Measurements from ENCODE around the gene IKZF2. TPM values are rescaled to one million over a fixed set of nuclear protein-coding genes. Genes with fewer than 3 reads are reported as not detected.

IKZF2 gene
- total and polyA plus RNA-seq, 2 experiments from 2014 or later: 2.6 to 10.1 TPM

DNA sequence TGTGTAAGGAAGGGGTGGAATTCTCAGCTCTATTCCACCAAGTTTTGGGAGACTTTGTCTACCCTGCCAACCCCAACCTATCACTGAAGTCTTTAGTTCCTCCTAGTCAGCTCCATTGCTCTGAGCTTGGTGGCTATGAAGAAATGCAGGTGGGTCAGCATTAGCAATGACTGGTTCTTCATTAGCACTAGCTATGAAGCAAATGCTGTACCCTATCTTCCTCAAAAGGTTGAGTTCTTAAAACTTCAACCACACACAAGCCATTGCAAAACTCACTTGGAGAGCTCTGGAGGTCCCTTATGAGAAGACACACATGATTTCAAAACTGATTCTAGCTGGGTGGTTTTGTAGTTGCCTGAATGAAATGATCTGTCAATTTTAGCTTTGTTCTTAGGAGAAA, 193.8 kb downstream of the IKZF2 start:
- Histone ChIP-seq H3K9me2 (ENCODE audit: insufficient read depth) (peaks cover 8% of the 10 kb centered on the region; the same call in 1 of the 2 replicates), H3K4me2 (no peak overlapping the region), H3K4me1 (ENCODE audit: insufficient read depth) (peaks cover 8% of the 10 kb centered on the region; the same call in 1 of the 2 replicates), H4K20me1 (replicated peaks; ENCODE audit: insufficient read depth) (no peaks in the 10 kb centered on the region), H2AFZ (no peak overlapping the region), H3K27ac (ENCODE audit: low read depth) (no peak overlapping the region), H3K79me2 (replicated peaks; ENCODE audit: insufficient read depth) (no peaks in the 10 kb centered on the region), H3K27me3 (ENCODE audit: insufficient read depth) (no peaks in the 10 kb centered on the region), H3F3A (replicated peaks; ENCODE audit: low read depth) (no peaks in the 10 kb centered on the region), H3K36me3 (ENCODE audit: insufficient read depth) (no peaks in the 10 kb centered on the region), H3K4me3 (no peak overlapping the region)
- Mint-ChIP-seq H3K27me3 (ENCODE audit: insufficient read depth, low read depth, poor library complexity) (no peaks in the 10 kb centered on the region), H3K9me3 (no peaks in the 10 kb centered on the region), H3K4me3 (no peak overlapping the region), H3K36me3 (ENCODE audit: low read depth) (no peaks in the 10 kb centered on the region), H3K4me1 (peaks cover 17% of the 10 kb centered on the region), H3K27ac (no peak overlapping the region)
- no peak for ATAC-seq
- TF ChIP-seq, protein P1, sequence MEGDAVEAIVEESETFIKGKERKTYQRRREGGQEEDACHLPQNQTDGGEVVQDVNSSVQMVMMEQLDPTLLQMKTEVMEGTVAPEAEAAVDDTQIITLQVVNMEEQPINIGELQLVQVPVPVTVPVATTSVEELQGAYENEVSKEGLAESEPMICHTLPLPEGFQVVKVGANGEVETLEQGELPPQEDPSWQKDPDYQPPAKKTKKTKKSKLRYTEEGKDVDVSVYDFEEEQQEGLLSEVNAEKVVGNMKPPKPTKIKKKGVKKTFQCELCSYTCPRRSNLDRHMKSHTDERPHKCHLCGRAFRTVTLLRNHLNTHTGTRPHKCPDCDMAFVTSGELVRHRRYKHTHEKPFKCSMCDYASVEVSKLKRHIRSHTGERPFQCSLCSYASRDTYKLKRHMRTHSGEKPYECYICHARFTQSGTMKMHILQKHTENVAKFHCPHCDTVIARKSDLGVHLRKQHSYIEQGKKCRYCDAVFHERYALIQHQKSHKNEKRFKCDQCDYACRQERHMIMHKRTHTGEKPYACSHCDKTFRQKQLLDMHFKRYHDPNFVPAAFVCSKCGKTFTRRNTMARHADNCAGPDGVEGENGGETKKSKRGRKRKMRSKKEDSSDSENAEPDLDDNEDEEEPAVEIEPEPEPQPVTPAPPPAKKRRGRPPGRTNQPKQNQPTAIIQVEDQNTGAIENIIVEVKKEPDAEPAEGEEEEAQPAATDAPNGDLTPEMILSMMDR (conservative IDR thresholded peaks at IDR 0.05; ENCODE audit: low read depth in 2 of 2): no peak
- TF ChIP-seq, protein P2, sequence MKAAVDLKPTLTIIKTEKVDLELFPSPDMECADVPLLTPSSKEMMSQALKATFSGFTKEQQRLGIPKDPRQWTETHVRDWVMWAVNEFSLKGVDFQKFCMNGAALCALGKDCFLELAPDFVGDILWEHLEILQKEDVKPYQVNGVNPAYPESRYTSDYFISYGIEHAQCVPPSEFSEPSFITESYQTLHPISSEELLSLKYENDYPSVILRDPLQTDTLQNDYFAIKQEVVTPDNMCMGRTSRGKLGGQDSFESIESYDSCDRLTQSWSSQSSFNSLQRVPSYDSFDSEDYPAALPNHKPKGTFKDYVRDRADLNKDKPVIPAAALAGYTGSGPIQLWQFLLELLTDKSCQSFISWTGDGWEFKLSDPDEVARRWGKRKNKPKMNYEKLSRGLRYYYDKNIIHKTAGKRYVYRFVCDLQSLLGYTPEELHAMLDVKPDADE (IDR thresholded peaks at IDR 0.05): no peak
- TF ChIP-seq EZH2 (IDR thresholded peaks at IDR 0.05; ENCODE audit: low read depth, unreplicated experiment) (no peak), ZNF331 (CRISPR knock-in tag; IDR thresholded peaks at IDR 0.05; ENCODE audit: low read depth) (no peak), EZH2phosphoT487 (IDR thresholded peaks at IDR 0.05; ENCODE audit: unreplicated experiment) (no peak), JUNB (IDR thresholded peaks at IDR 0.05; ENCODE audit: unreplicated experiment) (no peak), CREB1 (CRISPR knock-in tag; IDR thresholded peaks at IDR 0.05; ENCODE audit: low read depth) (no peak), POLR2AphosphoS5 (IDR thresholded peaks at IDR 0.05; ENCODE audit: low read depth) (no peak), ZNF114 (CRISPR knock-in tag; IDR thresholded peaks at IDR 0.05) (no peak), STAT1 (IDR thresholded peaks at IDR 0.05; ENCODE audit: unreplicated experiment) (no peak)
- TF ChIP-seq, protein P3, sequence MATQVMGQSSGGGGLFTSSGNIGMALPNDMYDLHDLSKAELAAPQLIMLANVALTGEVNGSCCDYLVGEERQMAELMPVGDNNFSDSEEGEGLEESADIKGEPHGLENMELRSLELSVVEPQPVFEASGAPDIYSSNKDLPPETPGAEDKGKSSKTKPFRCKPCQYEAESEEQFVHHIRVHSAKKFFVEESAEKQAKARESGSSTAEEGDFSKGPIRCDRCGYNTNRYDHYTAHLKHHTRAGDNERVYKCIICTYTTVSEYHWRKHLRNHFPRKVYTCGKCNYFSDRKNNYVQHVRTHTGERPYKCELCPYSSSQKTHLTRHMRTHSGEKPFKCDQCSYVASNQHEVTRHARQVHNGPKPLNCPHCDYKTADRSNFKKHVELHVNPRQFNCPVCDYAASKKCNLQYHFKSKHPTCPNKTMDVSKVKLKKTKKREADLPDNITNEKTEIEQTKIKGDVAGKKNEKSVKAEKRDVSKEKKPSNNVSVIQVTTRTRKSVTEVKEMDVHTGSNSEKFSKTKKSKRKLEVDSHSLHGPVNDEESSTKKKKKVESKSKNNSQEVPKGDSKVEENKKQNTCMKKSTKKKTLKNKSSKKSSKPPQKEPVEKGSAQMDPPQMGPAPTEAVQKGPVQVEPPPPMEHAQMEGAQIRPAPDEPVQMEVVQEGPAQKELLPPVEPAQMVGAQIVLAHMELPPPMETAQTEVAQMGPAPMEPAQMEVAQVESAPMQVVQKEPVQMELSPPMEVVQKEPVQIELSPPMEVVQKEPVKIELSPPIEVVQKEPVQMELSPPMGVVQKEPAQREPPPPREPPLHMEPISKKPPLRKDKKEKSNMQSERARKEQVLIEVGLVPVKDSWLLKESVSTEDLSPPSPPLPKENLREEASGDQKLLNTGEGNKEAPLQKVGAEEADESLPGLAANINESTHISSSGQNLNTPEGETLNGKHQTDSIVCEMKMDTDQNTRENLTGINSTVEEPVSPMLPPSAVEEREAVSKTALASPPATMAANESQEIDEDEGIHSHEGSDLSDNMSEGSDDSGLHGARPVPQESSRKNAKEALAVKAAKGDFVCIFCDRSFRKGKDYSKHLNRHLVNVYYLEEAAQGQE (IDR thresholded peaks at IDR 0.05; ENCODE audit: unreplicated experiment): no peak
- TF ChIP-seq, protein P4, sequence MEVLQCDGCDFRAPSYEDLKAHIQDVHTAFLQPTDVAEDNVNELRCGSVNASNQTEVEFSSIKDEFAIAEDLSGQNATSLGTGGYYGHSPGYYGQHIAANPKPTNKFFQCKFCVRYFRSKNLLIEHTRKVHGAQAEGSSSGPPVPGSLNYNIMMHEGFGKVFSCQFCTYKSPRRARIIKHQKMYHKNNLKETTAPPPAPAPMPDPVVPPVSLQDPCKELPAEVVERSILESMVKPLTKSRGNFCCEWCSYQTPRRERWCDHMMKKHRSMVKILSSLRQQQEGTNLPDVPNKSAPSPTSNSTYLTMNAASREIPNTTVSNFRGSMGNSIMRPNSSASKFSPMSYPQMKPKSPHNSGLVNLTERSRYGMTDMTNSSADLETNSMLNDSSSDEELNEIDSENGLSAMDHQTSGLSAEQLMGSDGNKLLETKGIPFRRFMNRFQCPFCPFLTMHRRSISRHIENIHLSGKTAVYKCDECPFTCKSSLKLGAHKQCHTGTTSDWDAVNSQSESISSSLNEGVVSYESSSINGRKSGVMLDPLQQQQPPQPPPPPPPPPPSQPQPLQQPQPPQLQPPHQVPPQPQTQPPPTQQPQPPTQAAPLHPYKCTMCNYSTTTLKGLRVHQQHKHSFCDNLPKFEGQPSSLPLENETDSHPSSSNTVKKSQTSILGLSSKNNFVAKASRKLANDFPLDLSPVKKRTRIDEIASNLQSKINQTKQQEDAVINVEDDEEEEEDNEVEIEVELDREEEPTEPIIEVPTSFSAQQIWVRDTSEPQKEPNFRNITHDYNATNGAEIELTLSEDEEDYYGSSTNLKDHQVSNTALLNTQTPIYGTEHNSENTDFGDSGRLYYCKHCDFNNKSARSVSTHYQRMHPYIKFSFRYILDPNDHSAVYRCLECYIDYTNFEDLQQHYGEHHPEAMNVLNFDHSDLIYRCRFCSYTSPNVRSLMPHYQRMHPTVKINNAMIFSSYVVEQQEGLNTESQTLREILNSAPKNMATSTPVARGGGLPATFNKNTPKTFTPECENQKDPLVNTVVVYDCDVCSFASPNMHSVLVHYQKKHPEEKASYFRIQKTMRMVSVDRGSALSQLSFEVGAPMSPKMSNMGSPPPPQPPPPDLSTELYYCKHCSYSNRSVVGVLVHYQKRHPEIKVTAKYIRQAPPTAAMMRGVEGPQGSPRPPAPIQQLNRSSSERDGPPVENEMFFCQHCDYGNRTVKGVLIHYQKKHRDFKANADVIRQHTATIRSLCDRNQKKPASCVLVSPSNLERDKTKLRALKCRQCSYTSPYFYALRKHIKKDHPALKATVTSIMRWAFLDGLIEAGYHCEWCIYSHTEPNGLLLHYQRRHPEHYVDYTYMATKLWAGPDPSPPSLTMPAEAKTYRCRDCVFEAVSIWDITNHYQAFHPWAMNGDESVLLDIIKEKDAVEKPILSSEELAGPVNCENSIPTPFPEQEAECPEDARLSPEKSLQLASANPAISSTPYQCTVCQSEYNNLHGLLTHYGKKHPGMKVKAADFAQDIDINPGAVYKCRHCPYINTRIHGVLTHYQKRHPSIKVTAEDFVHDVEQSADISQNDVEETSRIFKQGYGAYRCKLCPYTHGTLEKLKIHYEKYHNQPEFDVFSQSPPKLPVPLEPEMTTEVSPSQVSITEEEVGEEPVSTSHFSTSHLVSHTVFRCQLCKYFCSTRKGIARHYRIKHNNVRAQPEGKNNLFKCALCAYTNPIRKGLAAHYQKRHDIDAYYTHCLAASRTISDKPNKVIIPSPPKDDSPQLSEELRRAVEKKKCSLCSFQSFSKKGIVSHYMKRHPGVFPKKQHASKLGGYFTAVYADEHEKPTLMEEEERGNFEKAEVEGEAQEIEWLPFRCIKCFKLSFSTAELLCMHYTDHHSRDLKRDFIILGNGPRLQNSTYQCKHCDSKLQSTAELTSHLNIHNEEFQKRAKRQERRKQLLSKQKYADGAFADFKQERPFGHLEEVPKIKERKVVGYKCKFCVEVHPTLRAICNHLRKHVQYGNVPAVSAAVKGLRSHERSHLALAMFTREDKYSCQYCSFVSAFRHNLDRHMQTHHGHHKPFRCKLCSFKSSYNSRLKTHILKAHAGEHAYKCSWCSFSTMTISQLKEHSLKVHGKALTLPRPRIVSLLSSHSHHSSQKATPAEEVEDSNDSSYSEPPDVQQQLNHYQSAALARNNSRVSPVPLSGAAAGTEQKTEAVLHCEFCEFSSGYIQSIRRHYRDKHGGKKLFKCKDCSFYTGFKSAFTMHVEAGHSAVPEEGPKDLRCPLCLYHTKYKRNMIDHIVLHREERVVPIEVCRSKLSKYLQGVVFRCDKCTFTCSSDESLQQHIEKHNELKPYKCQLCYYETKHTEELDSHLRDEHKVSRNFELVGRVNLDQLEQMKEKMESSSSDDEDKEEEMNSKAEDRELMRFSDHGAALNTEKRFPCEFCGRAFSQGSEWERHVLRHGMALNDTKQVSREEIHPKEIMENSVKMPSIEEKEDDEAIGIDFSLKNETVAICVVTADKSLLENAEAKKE (CRISPR knock-in tag; IDR thresholded peaks at IDR 0.05): no peak
- DNase-seq (ENCODE audit: low spot score): no peak
